GM18868 (cell line): ENCODE measurements around the gene RASSF5.

ENCODE experiments used
- ATAC-seq: cut with Tn5 transposase; IDR thresholded peaks from one replicate; pipeline ENCODE4 v1.9.1; 2021; ENCODE audit warnings: mild to moderate bottlenecking, moderate library complexity; ENCODE audit not compliant: unreplicated experiment

Gene RASSF5

DNA sequence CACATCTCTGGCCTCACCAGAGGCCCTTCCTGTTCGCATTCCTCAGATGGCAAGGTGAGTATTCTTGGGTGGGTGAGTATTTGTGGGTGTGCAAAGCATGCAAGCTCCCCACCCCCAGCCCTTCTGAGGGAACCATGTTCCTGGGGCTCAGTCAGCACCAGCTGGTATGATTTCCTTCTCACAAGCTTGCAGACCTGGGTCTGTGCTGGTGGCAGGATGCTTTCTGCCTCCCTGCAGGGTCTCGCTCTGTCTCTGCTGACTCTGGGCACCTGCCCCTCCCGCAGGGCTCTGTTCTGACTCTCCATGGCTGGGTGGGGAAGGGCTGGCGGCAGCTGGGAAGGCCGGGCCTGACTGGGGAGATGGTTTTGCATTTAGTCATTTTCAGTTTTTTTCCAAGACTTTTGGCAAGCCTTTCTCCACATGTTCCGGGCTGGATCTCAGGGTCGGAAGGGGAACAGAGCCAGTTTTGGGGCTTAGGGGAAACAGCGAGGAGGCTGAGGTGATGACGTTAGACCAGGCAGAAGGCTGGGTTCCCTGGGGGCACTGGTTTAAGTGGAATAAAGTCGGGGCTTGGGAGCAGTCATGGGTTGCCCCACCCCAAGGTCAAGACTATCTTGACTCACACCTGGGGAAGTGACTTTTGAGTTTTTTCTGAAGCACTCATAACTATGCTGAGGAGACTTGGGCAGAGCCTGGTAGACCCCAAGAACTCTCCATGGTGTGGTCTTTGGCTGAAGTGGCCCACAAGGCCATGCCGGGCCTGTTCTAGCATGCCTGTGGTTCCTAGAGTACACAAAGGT, 6.2 kb downstream of the RASSF5 start:
- ATAC-seq: no peak

DNA sequence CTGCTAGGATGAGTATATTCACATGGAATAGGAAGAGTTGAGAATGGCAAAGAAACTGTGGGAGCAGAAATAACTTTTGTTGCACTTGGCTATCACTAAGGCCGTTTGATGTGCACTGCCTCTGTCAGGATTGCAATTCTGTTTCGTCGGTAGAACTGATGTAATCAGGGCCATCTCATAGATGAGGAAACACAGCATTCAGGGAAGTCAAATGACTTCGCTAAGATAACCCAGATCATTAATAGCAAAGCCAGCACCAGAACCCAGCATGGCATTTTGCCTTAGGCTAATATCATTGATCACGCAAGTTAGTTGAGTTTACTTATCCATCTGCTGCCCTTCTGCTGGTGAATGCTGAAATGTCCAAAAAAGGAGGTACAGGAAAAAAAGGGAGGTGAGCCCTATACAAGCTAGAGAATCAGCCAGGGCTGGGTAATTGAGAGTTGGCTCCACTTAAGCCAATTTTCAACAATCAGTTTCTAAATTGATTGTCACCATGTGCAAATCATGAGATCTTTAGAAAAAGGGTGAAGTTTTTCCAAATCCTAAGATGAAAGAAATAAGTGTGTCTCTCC, 7.6 kb downstream of the RASSF5 start:
- no peak for ATAC-seq

DNA sequence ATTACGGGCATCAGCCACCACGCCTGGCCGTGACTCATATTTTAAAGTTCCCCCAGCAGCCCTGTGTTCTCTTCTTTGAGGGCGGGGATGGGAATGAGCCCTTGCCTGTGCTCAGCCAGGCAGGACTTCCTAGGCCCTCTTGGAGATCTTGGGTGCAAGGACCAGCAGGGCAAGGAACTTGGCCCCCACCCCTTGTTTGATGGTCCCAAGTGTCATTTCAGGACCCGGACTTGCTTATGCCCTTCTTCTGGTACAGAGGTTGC, 9.3 kb downstream of the RASSF5 start:
- ATAC-seq: no peak

DNA sequence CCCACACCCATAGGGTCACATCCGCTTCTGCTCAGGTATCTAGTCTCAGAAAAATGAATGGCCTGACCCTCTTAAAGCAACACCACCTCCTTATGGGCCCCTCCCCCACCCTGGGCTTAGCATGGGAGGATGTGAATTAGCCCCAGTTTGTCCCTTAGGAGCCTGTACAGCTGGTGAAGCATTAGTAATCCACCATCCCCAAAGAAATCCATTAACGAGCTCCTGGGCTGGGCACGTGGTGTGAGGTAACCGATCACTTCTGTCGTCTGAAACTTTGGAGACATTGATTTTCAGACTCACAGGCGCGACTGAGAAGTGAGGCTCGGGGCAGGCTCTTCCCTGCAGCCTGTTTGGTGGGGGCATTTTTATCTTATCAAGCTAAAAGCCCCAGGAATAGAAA, 10.5 kb downstream of the RASSF5 start:
- no peak for ATAC-seq

DNA sequence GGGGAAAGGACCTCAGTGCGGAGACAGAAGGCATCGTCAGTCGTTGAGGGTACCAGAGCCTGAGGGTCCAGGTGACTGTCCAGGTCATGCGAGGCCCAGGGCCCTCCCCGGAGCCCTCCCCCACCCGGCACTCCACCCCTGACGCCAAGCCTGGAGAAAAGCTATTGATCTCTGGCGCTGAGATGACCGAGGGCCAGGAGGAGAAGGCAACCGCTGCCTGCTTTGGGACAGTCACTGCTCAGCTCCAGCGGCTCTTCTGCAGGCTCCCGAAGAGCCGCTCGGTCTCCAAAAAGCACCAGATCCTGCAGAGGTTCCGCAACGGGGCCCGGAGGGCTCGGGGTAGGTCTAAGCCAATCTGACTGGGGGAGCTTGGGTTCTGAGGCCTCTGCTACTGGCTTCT, 10.9 kb downstream of the RASSF5 start:
- no peak for ATAC-seq

DNA sequence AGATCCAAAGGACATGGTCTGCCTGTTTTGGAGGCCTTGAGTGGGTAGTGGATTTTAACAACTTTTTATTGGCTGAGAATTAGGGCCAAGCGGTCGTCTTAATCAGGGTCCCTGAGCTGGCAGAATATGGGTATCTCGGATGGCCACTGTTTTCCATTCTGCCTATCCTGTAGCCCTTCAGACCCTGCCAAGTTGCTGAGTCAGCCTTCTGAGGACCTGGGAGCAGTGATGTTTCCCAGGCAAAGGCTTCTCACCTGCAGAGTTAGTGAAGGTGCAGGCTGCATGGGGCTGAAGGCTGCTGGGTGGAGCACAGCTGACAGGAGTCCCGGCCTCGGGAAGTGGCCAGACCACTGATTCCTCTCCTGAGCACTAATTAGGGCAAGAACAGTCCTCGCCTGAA, 11.4 kb downstream of the RASSF5 start:
- no peak for ATAC-seq

DNA sequence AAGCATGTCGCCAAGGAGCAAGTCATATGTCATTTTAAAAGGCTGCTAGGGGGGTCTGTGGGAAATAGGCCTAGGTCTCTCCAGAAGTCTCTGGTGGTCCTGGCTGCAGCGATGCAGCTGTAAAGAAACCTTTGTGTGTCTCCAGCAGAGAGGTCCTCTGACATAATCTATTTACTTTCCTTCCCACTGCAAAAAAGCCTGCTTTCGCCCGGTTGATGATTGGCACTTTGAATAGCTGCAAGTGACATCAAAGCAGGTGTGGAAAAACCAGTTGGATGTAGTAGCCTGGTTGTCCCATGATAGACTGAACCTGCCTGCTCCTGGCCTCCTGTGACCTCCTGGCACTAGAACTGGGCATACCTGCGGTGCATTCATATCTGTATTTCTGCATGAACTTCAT, 13.8 kb downstream of the RASSF5 start:
- ATAC-seq: no peak

DNA sequence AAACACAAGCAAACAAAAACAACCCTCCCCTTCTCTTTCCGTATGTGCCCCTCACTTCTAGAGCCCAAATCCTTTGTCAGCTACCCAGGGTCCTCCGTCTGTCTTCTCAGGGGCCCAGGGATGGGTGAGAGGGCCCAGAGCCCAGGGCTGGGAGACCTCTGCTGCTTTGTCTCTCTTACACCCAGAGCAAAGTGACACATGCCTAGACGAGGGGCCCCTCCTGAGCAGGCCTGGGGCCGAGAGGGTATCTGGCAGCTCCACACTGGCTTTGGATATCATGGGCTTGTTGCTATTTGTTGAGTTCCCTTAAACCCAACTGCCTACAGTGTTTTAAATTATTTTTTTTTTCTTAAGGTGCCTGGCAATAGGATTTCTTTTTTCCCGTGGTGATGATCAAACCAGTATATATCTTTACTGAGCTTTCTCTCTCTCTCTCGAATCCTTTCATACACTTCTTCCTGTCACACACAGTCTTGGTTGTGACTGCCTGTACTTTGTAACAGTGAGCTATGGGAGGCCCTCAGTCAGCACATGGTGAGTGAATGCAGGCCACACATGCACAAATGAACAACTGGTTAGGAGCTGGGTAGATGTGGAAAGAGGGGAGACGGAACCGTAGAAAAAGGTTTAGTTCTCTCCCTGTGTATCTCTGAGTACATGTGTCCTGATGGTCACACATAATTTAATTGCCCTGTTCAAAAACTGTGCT, 14.5 kb downstream of the RASSF5 start:
- ATAC-seq: no peak

DNA sequence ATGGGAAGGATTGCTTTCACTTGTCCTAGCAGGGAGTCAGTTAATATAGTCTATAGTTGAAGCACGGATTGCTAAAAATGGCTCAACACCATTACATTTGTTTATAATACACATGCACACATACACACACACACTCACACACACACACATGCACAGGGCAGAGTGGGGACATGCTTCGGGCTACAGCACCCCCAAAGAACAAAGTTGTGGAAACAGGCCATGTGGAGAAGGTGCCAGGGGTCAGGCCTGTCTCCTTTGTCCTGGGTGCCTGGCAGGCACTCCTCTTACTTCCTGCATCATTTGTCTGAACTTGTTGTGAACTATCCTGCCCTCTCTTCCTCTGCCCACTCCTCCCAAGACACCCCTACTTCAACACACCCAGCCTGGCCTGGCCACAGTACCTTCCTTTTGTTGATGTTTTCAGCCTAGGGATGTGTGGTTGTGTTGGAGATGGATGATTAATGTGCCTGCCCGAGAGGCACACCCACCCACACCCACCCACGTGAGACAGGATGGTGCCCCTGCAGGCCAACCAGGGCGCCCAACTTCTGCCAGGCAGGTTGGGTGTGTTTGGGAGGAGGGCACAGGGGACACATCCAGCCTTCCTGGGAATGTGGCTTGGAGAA, 17.5 kb downstream of the RASSF5 start:
- ATAC-seq: no peak

DNA sequence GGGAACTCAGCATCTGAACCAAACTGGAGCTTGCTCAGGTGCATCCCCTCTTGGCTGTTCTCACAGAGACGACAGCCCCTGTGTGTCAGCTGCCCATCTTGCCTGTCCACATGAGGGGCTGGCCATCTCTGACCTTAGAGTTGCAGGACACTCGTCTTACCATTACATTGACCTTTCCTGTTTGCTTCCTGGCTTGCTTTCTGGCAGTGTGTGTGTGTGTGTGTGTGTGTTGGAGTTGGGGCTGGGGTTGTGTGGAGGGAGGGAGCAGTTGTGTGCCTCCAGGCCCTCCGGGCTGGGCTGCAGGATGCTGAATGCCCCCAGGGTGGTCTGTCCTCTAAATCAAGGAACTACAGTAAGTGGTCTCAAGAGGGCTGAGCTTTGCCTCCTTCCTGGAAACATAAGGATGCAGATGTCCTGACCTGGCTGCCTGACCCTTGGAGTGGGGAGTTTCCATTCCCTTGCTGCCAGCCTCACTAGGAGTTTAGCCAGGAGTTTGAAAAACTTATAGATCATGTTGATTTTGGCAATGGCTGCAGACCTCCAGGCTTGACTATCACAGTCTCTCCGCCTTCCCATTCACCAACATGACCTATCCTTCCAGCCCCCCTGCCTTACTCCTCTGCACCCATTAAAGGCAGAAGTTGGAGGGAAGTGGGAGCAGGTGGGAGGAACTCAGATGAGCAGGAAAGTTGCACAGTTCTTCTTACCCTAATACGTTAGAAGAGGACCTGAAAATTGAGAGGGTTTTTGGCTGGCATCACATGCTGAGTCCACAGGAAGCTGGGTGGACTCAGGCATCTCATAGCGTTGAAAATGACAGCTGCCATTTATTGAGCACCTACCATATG, 19.0 kb downstream of the RASSF5 start:
- no peak for ATAC-seq

DNA sequence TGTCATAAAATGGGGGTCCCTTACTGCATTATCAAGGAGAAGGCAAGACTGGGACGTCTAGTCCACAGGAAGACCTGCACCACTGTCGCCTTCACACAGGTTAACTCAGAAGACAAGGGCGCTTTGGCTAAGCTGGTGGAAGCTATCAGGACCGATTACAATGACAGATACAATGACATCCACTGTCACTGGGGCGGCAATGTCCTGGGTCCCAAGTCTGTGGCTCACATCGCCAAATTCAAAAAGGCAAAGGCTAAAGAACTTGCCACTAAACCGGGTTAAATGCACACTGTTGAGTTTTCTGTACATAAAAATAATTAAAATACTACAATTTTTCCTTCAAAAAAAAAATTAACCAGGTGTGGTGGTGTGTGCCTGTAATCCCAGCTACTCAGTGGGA, 22.1 kb downstream of the RASSF5 start:
- ATAC-seq: no peak

DNA sequence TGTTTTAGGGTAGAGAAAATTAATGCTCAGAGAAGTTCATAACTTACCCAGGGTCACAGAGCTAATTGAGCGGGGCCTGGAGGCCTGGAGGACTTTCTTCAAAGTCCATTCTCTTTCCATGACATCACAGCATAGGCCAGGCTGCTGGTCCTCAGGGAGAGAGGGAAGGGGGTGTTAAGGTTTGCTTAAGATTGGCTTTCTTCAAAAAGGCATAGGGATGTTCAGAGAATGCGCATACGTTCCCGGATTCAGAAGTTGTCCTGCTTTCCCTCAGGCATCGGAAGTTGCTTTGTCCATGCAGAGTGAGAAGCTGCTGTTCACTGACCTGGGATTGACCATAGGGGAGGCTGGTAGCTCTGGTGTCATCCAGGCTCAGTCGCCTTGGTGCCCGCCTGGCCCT, 25.0 kb downstream of the RASSF5 start:
- ATAC-seq: no peak

DNA sequence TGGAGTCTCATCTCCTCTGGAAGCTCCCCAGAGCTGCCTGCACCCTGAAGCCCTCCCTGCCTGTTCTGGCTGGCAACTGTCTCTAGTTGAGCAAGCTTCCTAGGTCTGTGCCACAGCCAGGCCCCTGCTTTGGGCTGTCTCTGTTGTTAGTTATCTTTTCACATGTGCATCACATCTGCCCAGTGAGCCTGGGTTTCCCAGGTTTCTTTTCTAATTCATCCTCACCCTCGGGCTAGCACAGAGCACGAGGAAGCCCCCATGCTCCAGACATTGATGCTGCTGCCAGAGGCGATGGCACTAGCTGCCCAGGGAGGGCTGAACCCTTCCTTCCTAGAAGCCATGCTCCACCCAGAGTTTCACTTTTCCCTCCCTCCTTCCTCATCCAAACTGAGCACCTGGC, 27.2 kb downstream of the RASSF5 start:
- no peak for ATAC-seq

DNA sequence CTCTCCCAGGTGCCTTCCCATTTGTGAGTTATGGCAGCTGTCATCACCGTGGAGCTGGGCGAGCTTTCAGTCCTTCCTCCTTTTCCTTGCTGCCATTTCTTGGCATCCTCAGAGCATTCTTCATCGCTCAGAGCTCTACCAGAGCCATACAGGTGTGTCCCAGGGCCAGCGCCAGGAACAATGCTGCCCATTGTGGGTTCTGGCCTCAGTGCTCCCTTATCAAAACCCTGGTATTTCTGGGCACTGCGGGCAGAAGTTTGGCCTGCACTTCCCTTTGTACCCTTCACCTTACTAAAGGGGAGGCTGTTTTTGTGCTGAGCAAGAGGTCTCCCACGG, 28.5 kb downstream of the RASSF5 start:
- no peak for ATAC-seq

DNA sequence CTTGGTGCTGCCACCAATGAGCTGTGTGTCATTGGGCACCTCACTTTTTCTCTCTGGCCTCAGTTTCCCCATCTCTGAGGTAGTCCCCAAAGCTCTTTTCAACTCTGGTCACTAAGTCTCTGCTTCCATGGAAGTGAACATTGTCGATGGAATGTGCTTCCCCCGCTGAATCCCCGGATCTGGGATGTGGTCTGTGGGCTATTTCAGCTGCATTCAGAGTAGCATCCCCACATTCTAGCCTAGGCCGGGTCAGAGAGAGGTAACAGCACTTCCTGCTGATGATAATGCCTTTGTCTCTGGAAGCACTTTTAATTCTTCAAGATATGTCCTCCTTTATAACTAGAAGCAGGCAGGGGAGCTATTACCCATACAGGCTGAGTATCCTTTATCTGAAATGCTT, 29.8 kb downstream of the RASSF5 start:
- no peak for ATAC-seq

DNA sequence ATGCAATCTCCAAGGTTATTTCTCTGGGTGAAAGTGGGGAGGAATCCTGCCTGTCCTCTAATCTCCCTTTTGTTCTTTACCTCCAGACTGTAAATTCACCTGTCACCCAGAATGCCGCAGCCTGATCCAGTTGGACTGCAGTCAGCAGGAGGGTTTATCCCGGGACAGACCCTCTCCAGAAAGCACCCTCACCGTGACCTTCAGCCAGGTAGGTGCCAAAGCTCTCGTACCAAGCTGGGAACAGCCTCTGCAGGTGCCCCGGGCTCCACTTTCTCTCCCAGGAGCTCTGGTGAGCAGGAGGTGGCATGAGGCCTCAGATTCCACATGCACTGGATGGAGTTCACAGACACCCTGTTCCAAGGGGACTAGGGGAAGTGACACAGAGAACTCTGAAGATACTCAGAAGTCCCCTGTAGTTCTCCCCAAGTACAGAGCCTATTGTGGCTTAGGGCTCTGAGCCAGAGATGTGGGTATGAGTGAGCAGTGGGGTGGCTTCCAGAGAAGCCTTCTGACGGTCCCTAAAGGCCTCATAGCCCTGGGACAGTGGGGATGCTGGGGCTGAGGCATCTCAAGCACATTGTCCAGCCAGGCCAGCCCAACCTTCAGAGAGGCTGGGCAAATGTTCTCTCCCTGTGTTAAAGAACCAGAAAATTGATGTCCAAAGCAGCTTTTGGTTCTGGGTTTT, 30.9 kb downstream of the RASSF5 start:
- no peak for ATAC-seq

DNA sequence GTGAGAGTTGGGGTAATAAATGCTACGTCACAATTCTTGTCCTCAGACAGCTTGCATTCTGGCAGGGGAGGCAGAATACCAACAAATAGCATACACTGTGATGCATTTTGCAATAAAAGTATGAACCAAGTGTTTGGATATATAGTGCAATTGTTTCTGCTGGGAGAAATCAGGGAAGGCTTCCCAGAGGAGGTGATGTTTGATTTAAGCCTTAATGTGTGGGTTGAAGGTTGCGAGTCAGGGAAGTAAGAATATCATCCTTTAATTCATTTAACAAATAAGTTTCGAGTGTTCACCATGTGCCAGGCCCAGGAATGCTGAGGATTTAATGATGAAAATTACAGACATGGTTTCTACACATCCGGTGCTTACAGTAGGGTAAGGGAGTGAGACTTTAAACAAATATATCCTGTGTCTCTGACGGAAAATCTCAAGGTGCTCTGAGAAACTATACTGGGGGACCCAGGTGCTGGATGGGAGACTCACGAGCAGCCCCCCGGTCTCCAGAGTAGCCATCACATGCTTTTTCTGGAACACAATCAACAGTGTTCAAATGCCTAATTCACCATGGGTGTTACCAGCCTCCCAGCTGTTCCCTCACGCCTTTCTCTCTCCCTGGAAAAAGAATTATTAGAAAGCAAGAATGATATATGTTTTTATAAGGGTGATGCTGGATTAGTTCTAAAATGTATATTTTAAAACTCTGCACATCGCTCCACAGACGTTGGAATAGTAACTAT, 31.7 kb downstream of the RASSF5 start:
- ATAC-seq: no peak

DNA sequence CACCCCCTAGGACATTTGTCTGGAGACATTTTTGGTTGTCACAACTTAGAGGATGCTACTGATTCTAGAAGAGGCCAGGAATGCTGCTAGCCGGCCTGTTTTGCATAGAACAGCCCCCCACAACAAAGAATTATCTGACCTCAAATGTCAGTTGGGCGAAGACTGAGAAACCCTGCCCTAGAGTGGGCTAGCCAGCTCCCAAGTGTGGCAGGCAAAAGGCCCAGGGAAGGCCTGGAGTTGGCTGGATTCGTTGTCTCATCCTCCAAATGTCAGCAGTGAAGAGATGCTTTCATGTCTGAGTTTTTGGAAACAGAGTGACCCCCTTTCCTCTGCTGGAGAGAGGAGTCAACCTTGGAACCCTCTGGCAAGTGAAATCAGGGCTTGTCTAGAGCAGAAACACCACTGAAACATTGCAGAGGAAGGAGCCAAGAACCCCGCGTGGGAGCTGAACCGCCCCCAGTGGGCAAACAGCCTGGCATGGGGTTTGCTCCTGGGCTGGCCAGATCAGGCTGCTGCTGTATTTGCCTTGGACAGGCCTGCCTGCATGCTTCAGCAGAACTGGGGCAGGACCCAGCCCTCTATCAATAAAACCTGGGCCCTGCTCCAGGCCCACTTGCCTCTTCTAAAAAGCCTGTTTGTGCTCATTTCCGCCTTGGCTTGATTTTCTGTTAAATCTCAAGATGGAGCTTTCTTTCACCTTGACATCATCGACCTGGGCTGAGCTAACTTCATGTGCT, 32.9 kb downstream of the RASSF5 start:
- ATAC-seq: no peak

DNA sequence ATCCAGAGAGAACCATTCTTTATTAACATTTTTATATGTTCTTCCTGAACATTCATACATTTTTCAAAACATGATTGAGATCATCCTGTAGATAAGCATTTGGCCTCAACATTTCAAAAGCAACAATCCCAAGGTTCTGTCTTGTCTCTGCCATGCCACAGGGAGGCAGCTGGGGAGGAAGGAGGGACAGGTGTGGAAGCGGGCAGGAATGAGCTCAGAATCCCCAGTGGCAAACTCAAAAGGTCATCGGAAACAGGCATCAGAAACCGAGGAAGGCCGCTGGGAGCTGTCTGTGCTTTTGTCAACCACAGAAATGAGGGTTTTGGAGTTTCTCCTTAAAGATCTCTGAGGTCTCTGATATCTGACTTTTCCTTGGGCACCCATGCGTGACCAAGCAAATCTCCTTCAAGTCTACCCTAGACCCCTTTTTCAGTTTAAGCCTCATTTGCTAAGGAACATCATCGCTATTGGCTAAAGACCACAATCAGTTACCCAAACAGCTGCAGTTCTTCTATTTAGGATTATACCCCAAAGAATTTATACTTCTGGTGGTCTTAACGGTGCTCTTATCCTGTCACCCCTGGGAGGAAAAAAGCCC, 34.0 kb downstream of the RASSF5 start:
- no peak for ATAC-seq
